H1 (cell line): ENCODE measurements around the gene GNB1L.

Experiments
- CEBPB ChIP-seq: IDR thresholded peaks from 2 replicates; pipeline ENCODE4 v1.6.1; 2012; ENCODE audit warnings: low read depth, low read length
- CTCF ChIP-seq, 3 experiments: IDR thresholded peaks; 1 replicate in 2 of 3; 2 replicates in 1 of 3; pipeline versions ENCODE4 v1.5.1 to v1.6.1; 2011; ENCODE audit warnings: low read length in 3 of 3, mild to moderate bottlenecking in 3 of 3, inconsistent platforms in 2 of 3, low read depth in 1 of 3, moderate library complexity in 1 of 3; ENCODE audit not compliant: insufficient read depth in 1 of 3; ENCODE audit errors: control extremely low read depth in 1 of 3
- MAX ChIP-seq: IDR thresholded peaks from 2 replicates; pipeline ENCODE4 v1.6.1; 2012; ENCODE audit warnings: inconsistent platforms
- POLR2A ChIP-seq, 2 experiments: IDR thresholded peaks; 1 replicate in 1 of 2; 2 replicates in 1 of 2; pipeline ENCODE4 v1.6.1; 2011; ENCODE audit warnings: low read depth in 2 of 2, low read length in 2 of 2, mild to moderate bottlenecking in 2 of 2; ENCODE audit errors: control extremely low read depth in 1 of 2
- POLR2AphosphoS5 ChIP-seq: IDR thresholded peaks from 2 replicates; pipeline ENCODE4 v1.6.1; 2011; ENCODE audit warnings: low read depth, low read length
- RFX5 ChIP-seq: IDR thresholded peaks from 2 replicates; pipeline ENCODE4 v1.6.1; 2011; ENCODE audit warnings: low read depth, low read length, improper control_type of control experiment, borderline replicate concordance
- USF2 ChIP-seq: IDR thresholded peaks from 2 replicates; pipeline ENCODE4 v1.6.1; 2011; ENCODE audit warnings: low read length, improper control_type of control experiment
- YY1 ChIP-seq: IDR thresholded peaks from 2 replicates; pipeline ENCODE4 v1.6.1; 2011; ENCODE audit warnings: low read depth, mild to moderate bottlenecking, low read length

- TF ChIP-seq USF2 = no peak
- no peak for TF ChIP-seq CTCF (IDR thresholded peaks at IDR 0.05; ENCODE audit: control extremely low read depth in 1 of 3, insufficient read depth in 1 of 3, low read depth in 1 of 3, low read length in 3 of 3)
- no peak for TF ChIP-seq POLR2A (IDR thresholded peaks at IDR 0.05; ENCODE audit: control extremely low read depth in 1 of 2, low read depth in 2 of 2, low read length in 2 of 2)
- TF ChIP-seq RFX5 = no peak
- no peak for TF ChIP-seq YY1
- TF ChIP-seq MAX = no peak
- no peak for TF ChIP-seq CEBPB
- no peak for TF ChIP-seq POLR2AphosphoS5
These were observed 105.5 kb downstream of the GNB1L start for GRCh38 chr22:19748991-19749664.
